ENCODE results near the gene PEX11A.
A peak's percentile ranks its signal among the peaks of the same experiment; 100 is the strongest.

Gene PEX11A

GRCh38 chr15:89654847-89655805 lies 35.4 kb downstream of the PEX11A start, which contains the start of gene KIF7:
Gene KIF7, minus strand, starts transcription at chr15:89655467. Its CDS starts 2,537 bp downstream, at chr15:89652930.
- DNase-seq = no peak

DNA sequence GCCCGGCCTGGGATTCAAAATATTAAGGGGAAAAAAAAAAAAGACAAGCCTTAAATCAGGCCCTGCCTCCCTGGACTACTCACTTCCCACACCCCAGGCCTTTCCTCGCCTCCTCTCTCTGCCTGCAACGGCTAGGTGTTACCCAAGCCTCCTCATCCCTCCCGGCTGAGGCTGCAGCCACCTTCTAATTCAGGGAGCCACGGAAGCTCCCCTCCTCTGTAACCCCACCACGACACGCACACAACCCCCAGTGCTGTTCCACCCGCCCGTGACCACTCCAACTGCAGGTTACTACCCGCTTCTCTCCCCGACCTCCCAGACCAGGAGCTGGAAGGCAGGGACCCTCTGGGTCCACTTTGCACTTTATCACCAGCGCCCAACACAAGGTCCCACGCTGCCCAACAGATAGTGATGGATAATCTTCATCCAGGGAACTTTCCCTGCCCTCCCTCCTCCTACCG lies 36.2 kb downstream of the PEX11A start:
- DNase-seq = no peak

DNA sequence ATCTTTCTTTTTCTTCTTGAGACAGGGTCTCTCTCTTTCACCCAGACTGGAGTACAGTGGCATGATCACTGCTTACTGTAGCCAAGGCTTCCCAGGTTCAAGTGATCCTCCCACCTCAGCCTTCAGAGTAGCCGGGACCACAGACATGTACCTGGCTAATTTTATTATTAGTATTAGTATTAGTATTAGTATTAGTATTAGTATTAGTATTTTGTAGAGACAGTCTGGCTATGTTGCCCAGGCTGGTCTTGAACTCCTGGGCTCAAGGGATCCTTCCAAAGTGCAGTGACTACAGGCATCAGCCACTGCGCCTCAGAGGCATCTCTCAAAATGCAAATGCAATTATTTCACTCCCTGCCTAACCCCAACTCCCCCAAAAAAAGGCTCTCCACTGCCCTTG lies 37.0 kb downstream of the PEX11A start:
- DNase-seq = no peak

DNA sequence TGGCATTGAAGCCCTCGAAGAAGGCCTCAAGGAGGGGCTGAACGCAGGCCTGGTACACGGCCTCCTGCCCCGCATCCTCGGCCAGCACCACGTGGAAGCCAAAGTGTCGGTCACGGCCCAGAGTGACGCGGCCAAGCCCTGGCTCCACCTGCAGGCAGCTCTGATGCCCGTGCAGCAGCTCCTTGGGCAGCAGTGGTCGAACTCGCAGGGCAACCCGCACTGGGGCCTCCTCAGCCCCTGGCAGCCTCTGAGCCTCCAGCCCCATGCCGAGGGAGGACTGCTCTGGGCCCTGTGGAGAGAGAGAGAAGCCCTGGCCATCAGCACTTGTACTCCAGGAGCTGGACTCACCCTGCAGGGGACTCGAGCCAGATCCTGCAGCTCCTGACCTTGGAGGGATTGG lies 37.9 kb downstream of the PEX11A start:
- DNase-seq = no peak

- no peak for DNase-seq
Measured at GRCh38 chr15:89652131-89652530, 38.4 kb downstream of the PEX11A start.

GRCh38 chr15:89649716-89650115 lies 40.8 kb downstream of the PEX11A start:
- no peak for DNase-seq

GRCh38 chr15:89649013-89649625 lies 41.4 kb downstream of the PEX11A start:
- DNase-seq = no peak

DNA sequence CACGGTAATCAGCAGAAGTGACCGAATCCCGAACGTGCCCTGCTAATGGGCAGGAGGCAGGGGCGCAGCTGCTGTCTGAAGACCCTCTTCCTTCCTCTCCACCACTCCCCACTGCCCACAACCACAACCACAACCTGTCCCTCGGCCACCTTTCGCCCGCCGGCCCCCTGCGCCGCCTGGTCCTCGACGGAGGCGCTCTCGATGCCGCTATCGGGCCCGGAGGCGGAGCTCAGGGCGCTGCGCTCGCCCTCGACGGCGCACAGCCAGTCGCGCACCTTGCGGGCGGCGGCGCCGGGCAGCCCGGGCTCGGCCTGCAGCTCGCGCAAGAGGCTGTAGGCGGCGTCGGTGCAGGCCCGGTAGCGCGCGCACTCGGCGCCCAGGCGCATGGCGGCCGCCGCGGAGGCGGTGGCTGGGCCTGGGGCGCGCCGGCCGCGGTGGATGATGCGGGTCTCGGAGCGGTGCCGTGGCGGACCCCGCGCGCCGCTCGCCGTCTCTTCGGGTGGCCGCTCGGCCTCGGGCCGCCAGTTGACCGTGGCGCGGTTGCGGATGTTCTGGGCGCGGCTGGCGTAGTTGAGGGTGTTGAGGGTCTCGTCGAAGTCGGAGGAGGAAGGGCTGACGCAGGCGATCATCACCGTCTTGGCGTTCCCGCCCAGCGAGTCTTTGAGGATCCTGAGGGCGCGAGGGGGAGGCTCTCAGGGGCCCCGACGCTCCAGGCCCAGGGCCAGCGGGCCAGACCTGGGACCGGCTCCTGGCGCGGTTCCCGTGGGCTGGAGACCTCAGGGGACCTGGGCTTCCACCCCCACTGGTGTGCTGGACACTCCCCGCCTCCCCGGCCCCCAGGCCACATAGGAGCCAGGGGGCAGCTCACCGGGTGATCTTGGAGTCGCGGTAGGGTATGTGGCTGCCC lies 42.2 kb downstream of the PEX11A start:
- no peak for DNase-seq

GRCh38 chr15:89647191-89647851 lies 43.2 kb downstream of the PEX11A start:
- DNase-seq = peak; percentile 51

GRCh38 chr15:89646416-89647141 lies 44.0 kb downstream of the PEX11A start:
- DNase-seq = no peak

GRCh38 chr15:89645680-89646079 lies 44.9 kb downstream of the PEX11A start:
- DNase-seq = no peak

DNA sequence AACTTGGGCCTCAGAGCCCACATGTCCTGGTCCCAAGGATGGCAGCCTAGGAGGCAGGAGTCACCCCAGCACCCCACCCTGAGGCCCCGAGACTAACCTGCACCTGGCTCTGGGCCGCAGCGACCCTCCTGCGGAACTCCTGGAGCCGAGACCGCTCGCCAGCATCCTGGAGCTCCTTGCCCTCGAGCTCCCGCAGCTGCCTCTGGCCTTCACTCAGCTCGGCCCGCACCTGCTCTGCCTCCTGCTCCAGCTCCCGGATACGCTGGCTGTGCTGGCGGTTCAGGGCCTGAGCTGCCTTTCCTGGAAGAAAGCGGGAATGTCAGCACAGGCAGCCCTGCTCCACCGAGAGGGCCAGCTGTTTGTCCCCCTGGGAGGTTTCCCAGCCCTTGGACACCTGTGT lies 48.4 kb downstream of the PEX11A start:
- no peak for DNase-seq

- DNase-seq = no peak
Measured at GRCh38 chr15:89641053-89641452, 49.5 kb downstream of the PEX11A start.

DNA sequence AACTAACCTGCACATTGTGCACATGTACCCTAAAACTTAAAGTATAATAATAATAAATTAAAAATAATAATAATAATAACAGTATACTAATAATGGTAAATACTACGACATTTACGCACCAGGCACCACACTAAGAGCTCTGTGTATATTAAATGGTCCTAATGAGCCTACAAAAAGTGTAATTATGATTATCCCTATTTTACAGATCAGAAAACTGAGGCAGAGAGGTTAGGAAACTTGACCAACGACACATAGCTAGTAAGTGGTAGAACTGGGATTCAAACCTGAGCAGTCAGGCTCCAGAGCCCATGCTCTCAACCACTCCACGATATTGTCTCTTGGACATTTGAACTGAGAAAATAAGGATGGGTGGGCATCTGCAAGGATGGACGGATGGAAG lies 50.3 kb downstream of the PEX11A start:
- no peak for DNase-seq

DNA sequence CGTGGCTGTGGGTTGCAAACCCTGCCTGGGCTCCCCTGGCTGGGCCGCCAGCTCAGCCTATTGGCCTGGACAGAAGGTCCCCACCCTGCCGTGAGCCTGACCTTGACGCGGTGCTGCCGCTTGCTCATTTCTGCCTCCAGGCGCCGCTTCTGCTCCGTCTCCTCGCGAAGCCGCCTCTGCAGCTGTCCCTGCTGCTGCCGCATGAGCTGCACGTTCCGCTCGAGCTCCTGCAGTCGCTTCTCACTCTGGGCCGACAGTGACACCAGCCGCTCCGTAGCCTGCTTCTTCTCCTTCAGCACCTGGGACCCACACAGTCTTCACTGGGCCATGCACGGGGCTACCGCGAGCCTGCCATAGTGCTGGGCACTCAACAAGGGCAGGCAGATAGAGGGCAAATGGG lies 57.0 kb downstream of the PEX11A start:
- DNase-seq = no peak

- DNase-seq = no peak
Measured at GRCh38 chr15:89632563-89633430, 57.8 kb downstream of the PEX11A start.

GRCh38 chr15:89631902-89632264 lies 58.7 kb downstream of the PEX11A start:
- no peak for DNase-seq
